HEK293 (cell line): ENCODE results near the gene MYO1F.

Experiments used
- SP2 ChIP-seq: fragments of 450-650 bp; formaldehyde crosslinking; IDR thresholded peaks from 2 replicates; pipeline ENCODE4 v1.5.1; 2016; ENCODE audit warnings: missing biosample characterization, missing genetic modification characterization
- ZIC2 ChIP-seq: fragments of 450-650 bp; formaldehyde crosslinking; IDR thresholded peaks from 2 replicates; pipeline ENCODE4 v1.5.1; 2016; ENCODE audit warnings: missing biosample characterization, missing genetic modification characterization
- ZNF10 ChIP-seq: fragments of 450-650 bp; formaldehyde crosslinking; IDR thresholded peaks from 2 replicates; pipeline ENCODE4 v1.5.1; 2017; ENCODE audit warnings: missing biosample characterization, missing genetic modification characterization
- ZNF121 ChIP-seq: fragments of 450-650 bp; formaldehyde crosslinking; IDR thresholded peaks from 2 replicates; pipeline ENCODE4 v1.5.1; 2016; ENCODE audit warnings: missing biosample characterization, missing genetic modification characterization
- ZNF175 ChIP-seq: fragments of 450-650 bp; formaldehyde crosslinking; IDR thresholded peaks from 2 replicates; pipeline ENCODE4 v1.5.1; 2016; ENCODE audit warnings: missing biosample characterization, missing genetic modification characterization
- ZNF274 ChIP-seq, 2 experiments: fragments of 200-500 bp in 1 of 2; fragments of 450-650 bp in 1 of 2; sonication (Bioruptor generic) in 1 of 2; formaldehyde crosslinking in 1 of 2; IDR thresholded peaks; 2 replicates each; pipeline versions ENCODE4 v1.5.1 to v1.6.1; 2014 to 2016; ENCODE audit warnings: borderline replicate concordance in 1 of 2, inconsistent platforms in 1 of 2, low read length in 1 of 2, missing biosample characterization in 1 of 2, missing genetic modification characterization in 1 of 2
- ZNF335 ChIP-seq: fragments of 450-650 bp; formaldehyde crosslinking; conservative IDR thresholded peaks from 2 replicates; pipeline ENCODE4 v1.5.1; 2016; ENCODE audit warnings: missing biosample characterization, missing genetic modification characterization
- ZNF48 ChIP-seq: fragments of 450-650 bp; formaldehyde crosslinking; IDR thresholded peaks from 2 replicates; pipeline ENCODE4 v1.5.1; 2016; ENCODE audit warnings: missing biosample characterization, missing genetic modification characterization
- ZNF549 ChIP-seq: fragments of 450-650 bp; IDR thresholded peaks from 2 replicates; pipeline ENCODE4 v1.5.1; 2018; ENCODE audit warnings: missing biosample characterization, missing genetic modification characterization, mild to moderate bottlenecking, inconsistent platforms, moderate library complexity
- ZNF776 ChIP-seq: fragments of 450-650 bp; formaldehyde crosslinking; IDR thresholded peaks from 2 replicates; pipeline ENCODE4 v1.5.0; 2017; ENCODE audit warnings: missing biosample characterization, missing genetic modification characterization, borderline replicate concordance
- ZNF791 ChIP-seq: fragments of 450-650 bp; formaldehyde crosslinking; IDR thresholded peaks from 2 replicates; pipeline ENCODE4 v1.5.1; 2016; ENCODE audit warnings: missing biosample characterization, missing genetic modification characterization
- ZSCAN16 ChIP-seq: fragments of 450-650 bp; formaldehyde crosslinking; IDR thresholded peaks from 2 replicates; pipeline ENCODE4 v1.5.1; 2016; ENCODE audit warnings: missing biosample characterization, missing genetic modification characterization
- TF ChIP-seq, protein P1 (sequence below): fragments of 450-650 bp; formaldehyde crosslinking; IDR thresholded peaks from 2 replicates; pipeline ENCODE4 v1.5.1; 2016; ENCODE audit warnings: missing biosample characterization, missing genetic modification characterization
- TF ChIP-seq, protein P2 (sequence below): fragments of 450-650 bp; formaldehyde crosslinking; optimal IDR thresholded peaks from 2 replicates; pipeline ENCODE3; 2016; ENCODE audit warnings: missing biosample characterization, mild to moderate bottlenecking, missing genetic modification characterization

DNA sequence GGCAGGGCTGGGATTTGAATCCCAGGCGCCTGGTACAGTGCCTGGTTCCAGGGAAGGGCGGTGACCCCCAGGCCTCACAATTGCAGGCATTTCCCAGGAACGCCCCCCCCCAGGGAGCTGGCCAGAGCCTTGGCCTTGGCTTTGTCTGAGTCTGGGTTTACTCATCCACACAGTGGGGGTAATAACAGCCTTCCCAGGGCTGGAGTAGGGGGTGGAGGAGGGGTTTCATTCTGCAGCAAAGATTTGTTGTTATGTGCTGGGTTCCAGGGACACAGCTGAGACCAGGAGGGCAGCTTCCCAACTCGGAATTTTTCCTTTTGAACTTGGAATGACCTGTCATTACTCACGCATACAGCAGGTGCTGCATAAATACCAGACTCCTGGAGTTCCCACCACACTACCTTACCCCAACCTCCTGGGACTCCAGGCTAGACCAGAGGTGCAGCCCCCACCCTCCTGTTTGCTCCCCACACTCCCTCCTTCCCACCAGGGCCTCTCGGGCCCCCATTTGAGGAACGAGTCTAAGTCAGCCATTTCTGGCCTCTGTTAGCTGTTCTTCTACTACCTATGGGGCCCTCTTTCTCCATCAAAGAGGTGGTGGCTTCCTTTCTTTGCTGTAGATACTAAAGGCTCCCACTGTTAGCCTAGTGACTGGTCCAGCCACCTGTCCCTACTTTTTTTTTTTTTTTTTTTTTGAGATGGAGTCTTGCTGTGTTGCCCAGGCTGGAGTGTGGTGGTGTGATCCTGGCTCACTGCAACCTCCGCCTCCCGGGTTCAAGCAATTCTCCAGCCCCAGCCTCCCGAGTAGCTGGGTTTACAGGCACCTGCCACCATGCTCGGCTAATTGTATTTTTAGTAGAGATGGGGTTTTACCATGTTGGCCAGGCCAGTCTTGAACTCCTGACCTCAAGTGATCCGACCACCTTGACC lies 34.9 kb upstream of the MYO1F start:
- TF ChIP-seq ZNF121 (tag by site-specific recombination) = peak; percentile 71
- TF ChIP-seq, protein P1, sequence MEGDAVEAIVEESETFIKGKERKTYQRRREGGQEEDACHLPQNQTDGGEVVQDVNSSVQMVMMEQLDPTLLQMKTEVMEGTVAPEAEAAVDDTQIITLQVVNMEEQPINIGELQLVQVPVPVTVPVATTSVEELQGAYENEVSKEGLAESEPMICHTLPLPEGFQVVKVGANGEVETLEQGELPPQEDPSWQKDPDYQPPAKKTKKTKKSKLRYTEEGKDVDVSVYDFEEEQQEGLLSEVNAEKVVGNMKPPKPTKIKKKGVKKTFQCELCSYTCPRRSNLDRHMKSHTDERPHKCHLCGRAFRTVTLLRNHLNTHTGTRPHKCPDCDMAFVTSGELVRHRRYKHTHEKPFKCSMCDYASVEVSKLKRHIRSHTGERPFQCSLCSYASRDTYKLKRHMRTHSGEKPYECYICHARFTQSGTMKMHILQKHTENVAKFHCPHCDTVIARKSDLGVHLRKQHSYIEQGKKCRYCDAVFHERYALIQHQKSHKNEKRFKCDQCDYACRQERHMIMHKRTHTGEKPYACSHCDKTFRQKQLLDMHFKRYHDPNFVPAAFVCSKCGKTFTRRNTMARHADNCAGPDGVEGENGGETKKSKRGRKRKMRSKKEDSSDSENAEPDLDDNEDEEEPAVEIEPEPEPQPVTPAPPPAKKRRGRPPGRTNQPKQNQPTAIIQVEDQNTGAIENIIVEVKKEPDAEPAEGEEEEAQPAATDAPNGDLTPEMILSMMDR (tag by site-specific recombination) = no peak
- no peak for TF ChIP-seq ZNF175
- TF ChIP-seq SP2 (tag by site-specific recombination) = no peak
- TF ChIP-seq ZNF776 = no peak
- TF ChIP-seq ZNF10 (tag by site-specific recombination) = no peak
- no peak for TF ChIP-seq ZNF335 (tag by site-specific recombination)
- no peak for TF ChIP-seq ZNF791 (tag by site-specific recombination)
- TF ChIP-seq ZSCAN16 (tag by site-specific recombination) = no peak
- no peak for TF ChIP-seq ZNF549
- TF ChIP-seq ZNF48 (tag by site-specific recombination) = no peak
- peak; percentile 43; the same call in 1 of the 2 replicates for TF ChIP-seq ZIC2
- TF ChIP-seq, protein P2, sequence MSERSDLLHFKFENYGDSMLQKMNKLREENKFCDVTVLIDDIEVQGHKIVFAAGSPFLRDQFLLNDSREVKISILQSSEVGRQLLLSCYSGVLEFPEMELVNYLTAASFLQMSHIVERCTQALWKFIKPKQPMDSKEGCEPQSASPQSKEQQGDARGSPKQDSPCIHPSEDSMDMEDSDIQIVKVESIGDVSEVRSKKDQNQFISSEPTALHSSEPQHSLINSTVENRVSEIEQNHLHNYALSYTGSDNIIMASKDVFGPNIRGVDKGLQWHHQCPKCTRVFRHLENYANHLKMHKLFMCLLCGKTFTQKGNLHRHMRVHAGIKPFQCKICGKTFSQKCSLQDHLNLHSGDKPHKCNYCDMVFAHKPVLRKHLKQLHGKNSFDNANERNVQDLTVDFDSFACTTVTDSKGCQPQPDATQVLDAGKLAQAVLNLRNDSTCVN (tag by site-specific recombination) = no peak
- no peak for TF ChIP-seq ZNF274 (IDR thresholded peaks at IDR 0.05; ENCODE audit: low read length)
- no peak for TF ChIP-seq ZNF274 (tag by site-specific recombination; IDR thresholded peaks at IDR 0.05; ENCODE audit: borderline replicate concordance)
